HG02870 (cell line): ENCODE results near the gene PHGDH.

Experiments
- ATAC-seq: cut with Tn5 transposase; IDR thresholded peaks from one replicate; pipeline ENCODE4 v1.9.1; 2021; ENCODE audit warnings: mild to moderate bottlenecking, moderate library complexity; ENCODE audit not compliant: unreplicated experiment

PHGDH gene

GRCh38 chr1:119731060-119731459 is 19.3 kb downstream of the PHGDH start:
- no peak for ATAC-seq

- no peak for ATAC-seq
Observed at GRCh38 chr1:119731741-119732430, 20.2 kb downstream of the PHGDH start.

DNA sequence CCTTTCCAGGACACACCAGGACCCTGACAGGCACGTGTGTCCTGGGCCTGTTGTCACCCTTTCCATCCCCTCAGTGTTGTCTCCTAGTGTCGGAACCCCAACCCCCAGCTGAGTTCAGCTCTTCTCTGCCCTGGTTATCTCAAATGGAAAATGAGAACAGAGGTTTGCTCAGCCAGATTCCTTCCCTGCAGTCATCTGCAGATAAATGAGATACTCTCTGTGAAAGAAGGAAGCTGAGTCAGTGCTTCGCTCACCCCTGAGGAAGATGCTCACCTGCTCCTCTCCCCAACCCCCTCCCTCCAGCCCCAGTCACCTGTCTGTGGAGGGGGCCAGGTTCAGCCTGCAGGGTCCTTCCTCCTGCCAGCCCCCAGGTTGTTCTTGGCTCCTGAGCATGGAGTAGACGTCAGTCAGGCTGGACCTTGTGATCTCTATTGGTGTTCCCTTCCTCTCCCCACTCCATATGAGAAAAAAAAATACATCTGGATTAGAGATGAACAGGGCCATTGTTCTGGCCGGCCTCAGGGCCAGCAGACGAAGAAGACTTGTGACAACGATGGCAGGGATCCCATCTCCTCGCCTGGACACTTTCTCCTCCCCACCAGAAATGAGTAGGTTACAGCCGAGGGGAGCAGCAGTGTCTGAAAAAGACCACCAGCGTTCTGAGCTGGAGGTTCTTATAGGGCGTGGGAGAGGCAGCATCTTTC is 20.9 kb downstream of the PHGDH start:
- no peak for ATAC-seq

DNA sequence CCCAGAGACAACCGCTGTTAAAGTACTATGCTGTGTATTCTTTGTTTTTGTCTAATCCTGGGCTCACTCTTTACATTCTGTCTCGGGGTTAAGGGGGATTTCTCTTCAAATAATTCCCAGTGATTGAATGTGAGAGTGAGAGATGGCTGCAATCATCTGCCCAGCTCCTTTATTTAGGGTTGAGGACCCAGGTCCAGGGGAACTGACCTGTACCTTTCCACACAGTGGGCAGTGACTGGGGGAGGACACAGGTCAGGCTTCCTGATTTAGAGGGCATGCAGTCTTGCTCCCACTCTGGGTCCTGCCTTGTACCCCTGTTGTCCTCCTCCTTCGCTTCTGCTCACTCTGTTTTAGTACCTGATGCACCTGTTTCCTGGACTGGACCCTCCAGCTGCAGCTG is 22.0 kb downstream of the PHGDH start:
- ATAC-seq = no peak

DNA sequence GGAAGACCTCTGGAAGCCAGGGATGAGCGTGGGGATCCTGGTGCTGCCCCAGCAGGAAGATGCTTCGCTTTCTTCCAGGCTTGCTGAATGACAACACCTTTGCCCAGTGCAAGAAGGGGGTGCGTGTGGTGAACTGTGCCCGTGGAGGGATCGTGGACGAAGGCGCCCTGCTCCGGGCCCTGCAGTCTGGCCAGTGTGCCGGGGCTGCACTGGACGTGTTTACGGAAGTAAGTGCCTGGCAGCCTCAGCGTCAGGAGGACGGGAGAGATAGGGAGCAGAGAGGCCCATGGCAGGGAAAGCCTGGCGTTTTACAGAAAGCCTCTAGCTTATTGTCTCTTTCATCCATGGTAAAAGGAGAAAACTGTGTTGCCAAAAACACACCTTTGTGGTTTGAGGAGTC is 23.5 kb downstream of the PHGDH start:
- no peak for ATAC-seq

GRCh38 chr1:119736649-119737039 is 24.9 kb downstream of the PHGDH start:
- no peak for ATAC-seq

- ATAC-seq = no peak
Observed at GRCh38 chr1:119737040-119737682, 25.4 kb downstream of the PHGDH start.

- no peak for ATAC-seq
Observed at GRCh38 chr1:119738100-119738720, 26.5 kb downstream of the PHGDH start.

GRCh38 chr1:119739150-119739549 is 27.4 kb downstream of the PHGDH start:
- no peak for ATAC-seq

DNA sequence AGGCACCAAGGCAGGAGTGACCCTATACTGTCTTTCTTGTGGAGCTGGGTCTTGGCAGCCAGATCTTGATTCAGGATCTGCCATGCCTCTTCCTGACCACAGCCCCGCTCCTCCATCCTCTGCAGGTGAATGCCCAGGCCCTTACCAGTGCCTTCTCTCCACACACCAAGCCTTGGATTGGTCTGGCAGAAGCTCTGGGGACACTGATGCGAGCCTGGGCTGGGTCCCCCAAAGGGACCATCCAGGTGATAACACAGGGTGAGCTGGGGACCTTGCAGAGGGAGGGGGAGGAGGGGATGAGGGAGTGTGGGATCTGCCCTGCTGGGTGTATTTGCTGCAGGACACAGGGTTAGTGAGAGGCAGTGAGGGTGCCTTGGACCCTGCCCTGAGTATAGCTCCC is 28.5 kb downstream of the PHGDH start:
- ATAC-seq = no peak

DNA sequence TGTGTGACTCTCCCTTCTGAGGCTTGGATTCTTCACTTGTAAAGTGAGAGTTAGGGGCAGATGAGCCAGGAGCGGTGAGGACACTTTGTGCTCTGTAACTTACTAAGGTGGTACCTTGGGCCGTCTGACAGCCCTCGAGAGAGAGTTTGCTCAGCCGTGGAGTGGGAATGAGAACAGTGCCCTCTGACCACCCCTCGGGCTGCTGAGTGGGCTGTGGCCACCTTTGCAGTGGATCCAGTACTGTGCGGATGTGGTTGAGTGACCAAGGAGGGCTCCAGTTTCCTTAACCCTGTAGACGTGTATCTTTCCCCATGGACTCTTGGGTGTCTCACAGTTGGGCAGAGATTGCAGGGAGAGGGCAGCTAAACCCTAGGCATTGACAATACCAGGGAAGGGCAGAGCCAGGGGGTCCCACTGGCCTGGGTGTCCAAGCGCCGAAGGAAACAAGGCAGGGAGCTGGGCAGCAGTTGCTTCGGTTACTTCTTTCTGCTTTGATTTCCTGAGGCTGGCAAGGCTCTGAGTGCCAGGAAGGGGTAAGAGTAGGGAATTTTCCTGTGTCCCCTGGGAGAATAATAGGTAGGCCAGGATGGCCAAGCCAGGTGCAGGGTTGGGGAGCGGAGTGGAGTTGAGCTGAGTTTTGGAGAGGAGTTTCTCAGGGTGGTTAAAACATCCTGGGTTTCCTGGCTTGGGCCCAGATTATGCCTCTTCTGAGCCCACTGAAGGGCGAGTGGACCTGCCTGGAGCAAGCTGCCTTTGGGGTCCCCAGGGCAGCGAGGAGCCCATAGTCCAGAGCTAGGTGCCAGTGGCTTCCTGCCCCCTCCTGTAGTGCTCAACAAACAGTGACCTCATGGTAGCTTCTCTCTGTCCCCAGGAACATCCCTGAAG is 29.4 kb downstream of the PHGDH start:
- ATAC-seq = no peak

- ATAC-seq = no peak
Observed at GRCh38 chr1:119742202-119742601, 30.5 kb downstream of the PHGDH start.

- no peak for ATAC-seq
Observed at GRCh38 chr1:119742677-119743076, 30.9 kb downstream of the PHGDH start.

DNA sequence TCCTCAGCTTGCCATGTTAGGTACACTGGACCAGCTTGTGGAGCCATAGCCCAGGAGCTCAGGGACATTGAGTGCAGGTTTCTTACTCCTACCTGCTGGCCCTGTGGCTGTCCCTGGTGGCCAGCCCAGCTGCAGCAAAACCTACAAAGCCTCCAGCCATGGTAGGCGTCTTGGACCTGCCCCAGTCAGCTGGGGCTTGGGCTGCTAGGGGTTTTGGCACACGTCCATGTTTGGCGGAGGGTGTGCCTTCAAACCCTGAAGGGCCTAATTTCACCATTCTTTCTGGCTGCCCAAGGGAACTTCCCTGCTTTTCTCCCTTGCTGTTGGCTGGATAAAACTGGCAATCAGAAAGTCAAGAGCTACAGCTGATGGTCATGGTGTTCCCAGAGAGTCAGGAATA is 31.6 kb downstream of the PHGDH start:
- ATAC-seq = no peak

GRCh38 chr1:119743776-119744597 is 32.3 kb downstream of the PHGDH start:
- ATAC-seq = peak; percentile 71

- ATAC-seq = no peak
Observed at GRCh38 chr1:119744598-119744942, 32.8 kb downstream of the PHGDH start.

DNA sequence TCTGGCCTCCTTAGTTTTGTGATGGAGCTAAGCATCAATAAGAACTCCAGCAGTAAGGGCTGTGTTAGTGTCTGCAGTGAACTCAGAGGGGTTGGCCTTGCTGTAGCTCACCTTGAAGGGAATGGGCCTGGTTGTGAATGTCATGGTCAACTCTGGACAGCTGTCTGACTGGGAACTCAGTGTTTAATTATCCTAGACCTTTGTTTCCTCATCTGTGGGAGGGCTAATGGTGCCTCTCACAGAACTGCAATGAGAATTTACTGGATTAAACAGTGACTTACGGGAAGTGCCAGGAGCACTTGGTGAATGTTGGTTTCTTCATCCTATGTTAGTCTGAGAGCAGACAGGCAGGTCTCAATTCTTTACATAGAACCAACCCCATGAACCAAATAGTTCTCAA is 33.3 kb downstream of the PHGDH start:
- no peak for ATAC-seq

DNA sequence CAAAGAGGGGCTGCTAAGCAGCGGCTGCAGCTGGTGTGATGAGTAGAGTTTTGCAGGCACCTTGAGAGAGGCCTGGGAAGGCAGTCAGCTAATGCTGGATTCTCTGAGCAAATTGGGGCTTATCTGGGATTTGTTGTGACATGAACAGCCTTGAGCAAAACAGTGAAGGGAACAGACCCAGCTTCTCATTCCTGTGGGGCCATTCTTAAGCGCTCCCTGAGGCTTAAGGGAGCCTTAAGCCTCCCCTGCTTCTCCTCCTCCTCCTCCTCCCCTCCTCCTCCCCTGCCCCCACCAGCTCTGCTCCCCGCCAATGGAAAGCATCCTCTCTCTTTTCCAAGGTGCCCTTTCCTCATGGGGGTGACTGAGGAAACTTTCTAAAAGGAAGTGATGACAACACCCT is 35.7 kb downstream of the PHGDH start:
- ATAC-seq = no peak

DNA sequence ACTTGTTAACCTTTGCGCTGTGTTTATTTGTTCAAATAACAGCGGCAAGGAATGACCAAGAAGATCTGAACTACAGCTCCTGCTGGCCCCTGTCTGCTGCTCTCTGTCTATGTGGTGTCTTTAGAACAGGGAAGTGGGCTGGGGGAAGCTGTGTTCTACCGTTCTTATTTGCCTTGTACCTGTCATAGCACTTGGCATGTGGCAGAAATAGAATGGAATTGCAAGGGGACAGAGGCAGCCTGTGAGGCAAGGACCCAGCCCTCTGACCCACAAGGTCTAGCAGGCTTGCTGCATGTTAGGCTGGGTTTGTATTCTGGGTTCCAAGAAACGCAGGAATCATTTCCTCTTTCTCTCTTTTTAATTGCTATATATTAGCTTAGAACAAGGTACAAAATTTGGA is 36.3 kb downstream of the PHGDH start:
- ATAC-seq = no peak

- ATAC-seq = no peak
Observed at GRCh38 chr1:119752592-119752991, 40.9 kb downstream of the PHGDH start.
